ENCODE results near the gene POTEJ.
"Not testable (repeated sequence)": the region's sequence is repeated elsewhere in the genome, so short reads cannot be mapped to it uniquely, and the experiment has no call there.

- TF ChIP-seq CTCF, POLR2A (IDR thresholded peaks at IDR 0.05): not testable (repeated sequence)
These were observed 45.1 kb upstream of the POTEJ start for GRCh38 chr2:130566165-130566564.
